Glutamatergic neuron (in vitro differentiated cells): ENCODE measurements around the gene NOTCH3. TPM values are rescaled to one million over a fixed set of nuclear protein-coding genes. Genes with fewer than 3 reads are reported as not detected.

Source experiments
- DNase-seq: peaks from one replicate; pipeline ENCODE4 v3.0.0; 2022
- H3K27ac Mint-ChIP-seq: one replicate; pipeline ENCODE4 v1.8.0; 2020; ENCODE audit warnings: mild to moderate bottlenecking, mixed read lengths, inconsistent platforms; ENCODE audit not compliant: unreplicated experiment
- H3K27me3 Mint-ChIP-seq: one replicate; pipeline ENCODE4 v1.8.0; 2020; ENCODE audit warnings: mild to moderate bottlenecking, moderate library complexity, mixed read lengths, inconsistent platforms; ENCODE audit not compliant: unreplicated experiment
- H3K36me3 Mint-ChIP-seq: one replicate; pipeline ENCODE4 v1.8.0; 2020; ENCODE audit warnings: mild to moderate bottlenecking, mixed read lengths, inconsistent platforms; ENCODE audit not compliant: unreplicated experiment
- H3K4me1 Mint-ChIP-seq: one replicate; pipeline ENCODE4 v1.8.0; 2020; ENCODE audit warnings: mild to moderate bottlenecking, low read depth, mixed read lengths, inconsistent platforms; ENCODE audit not compliant: unreplicated experiment
- H3K4me3 Mint-ChIP-seq: one replicate; pipeline ENCODE4 v1.8.0; 2020; ENCODE audit warnings: mild to moderate bottlenecking, mixed read lengths, inconsistent platforms; ENCODE audit not compliant: unreplicated experiment
- H3K9me3 Mint-ChIP-seq: one replicate; pipeline ENCODE4 v1.8.0; 2020; ENCODE audit warnings: mild to moderate bottlenecking, moderate library complexity, mixed read lengths, inconsistent platforms; ENCODE audit not compliant: unreplicated experiment
- total RNA-seq: library from RNA; stranded (reverse); fragmentation: NEBNext Ultra II Directional; extraction: Animal tissue kit (Norgen Biotek cat#: 25700); gene quantifications from one replicate; pipeline ENCODE4 v1.2.1, GENCODE V29; 2021; ENCODE audit not compliant: unreplicated experiment
- TF ChIP-seq, protein P1 (sequence below): fragments of 200-600 bp; sonication (generic); IDR thresholded peaks from one replicate; pipeline ENCODE4 v1.5.0; 2021; ENCODE audit not compliant: partially characterized antibody, unreplicated experiment

Gene NOTCH3
- total RNA-seq, 1 donor from 2014 or later, result 3.6 TPM

DNA sequence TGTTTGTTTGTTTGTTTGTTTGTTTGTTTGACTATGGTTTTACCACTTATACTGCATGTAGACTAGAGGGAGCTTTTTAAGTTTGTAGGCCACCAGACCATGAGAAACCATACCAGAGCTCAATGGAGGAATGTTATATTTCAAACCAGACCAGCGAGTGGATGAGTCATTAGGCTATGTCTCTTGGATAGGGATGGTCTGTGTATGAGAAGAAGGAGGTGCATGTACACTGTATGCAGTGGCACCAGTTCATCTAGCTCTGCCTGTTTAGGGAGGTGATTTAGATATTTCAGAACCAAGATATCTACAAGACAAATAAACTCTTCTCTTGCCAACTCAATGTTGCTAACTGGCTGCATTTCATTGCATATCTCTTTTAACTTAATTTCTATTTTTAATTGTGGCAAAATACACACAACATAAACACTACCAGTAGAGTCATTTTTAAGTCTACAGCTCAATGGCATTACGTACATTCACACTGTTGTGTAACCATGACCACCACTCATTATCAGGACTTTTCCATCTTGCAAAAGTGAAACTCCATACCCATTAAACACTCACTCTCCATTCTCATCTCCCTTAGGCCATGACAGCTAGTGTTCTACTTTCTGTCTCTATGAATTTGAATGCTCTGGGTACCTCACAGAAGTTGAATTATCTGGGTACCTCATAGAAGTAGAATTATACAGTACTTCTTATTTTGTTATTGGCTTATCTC is 64.4 kb downstream of the NOTCH3 start:
- DNase-seq, result no peak
- Mint-ChIP-seq H3K27ac (no peak overlapping the region), H3K4me1 (no peaks in the 10 kb centered on the region), H3K36me3 (peaks cover 6% of the 10 kb centered on the region), H3K27me3 (no peaks in the 10 kb centered on the region), H3K9me3 (peaks cover 6% of the 10 kb centered on the region), H3K4me3 (no peak overlapping the region)
- TF ChIP-seq, protein P1, sequence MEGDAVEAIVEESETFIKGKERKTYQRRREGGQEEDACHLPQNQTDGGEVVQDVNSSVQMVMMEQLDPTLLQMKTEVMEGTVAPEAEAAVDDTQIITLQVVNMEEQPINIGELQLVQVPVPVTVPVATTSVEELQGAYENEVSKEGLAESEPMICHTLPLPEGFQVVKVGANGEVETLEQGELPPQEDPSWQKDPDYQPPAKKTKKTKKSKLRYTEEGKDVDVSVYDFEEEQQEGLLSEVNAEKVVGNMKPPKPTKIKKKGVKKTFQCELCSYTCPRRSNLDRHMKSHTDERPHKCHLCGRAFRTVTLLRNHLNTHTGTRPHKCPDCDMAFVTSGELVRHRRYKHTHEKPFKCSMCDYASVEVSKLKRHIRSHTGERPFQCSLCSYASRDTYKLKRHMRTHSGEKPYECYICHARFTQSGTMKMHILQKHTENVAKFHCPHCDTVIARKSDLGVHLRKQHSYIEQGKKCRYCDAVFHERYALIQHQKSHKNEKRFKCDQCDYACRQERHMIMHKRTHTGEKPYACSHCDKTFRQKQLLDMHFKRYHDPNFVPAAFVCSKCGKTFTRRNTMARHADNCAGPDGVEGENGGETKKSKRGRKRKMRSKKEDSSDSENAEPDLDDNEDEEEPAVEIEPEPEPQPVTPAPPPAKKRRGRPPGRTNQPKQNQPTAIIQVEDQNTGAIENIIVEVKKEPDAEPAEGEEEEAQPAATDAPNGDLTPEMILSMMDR, result no peak

DNA sequence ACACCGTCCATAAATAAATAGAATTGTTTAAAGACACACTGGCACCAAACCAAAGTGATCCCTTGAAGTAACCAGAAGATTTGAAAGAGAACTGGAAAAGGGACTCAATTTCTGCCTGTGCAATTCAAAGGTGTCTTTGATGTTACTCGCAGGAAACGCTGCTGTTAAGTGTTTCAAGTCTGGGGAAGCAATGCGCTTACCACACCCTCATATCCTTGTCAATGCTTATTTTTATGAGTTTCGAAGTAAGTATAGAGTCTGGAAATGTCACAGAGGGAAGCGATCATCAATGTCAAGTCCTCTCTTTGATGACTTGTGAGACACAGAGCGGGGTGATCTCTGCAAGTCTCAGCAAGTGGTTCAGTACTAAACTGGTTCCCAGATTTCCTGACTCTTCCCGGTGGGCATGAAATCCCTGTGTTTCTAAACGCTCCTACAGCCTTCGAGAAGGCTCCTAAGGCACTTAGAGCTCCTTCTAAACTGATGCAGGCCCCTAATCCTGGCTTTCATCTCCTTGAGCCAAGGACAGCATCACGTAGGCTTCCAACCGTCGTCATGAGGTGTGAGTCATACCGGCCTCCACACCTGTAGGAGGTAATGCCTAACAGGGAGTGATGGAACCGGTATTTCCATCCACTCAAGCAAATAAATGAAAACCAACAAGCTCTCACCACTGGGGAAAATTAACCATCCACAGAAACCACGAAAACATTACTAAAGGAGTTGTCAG is 70.8 kb downstream of the NOTCH3 start:
- no peak for DNase-seq
- H3K4me1 Mint-ChIP-seq, result no peaks in the 10 kb centered on the region
- H3K9me3 Mint-ChIP-seq, result peaks cover 5% of the 10 kb centered on the region
- H3K27ac Mint-ChIP-seq, result no peak overlapping the region
- H3K27me3 Mint-ChIP-seq, result peaks cover 9% of the 10 kb centered on the region
- no peaks in the 10 kb centered on the region for H3K36me3 Mint-ChIP-seq
- TF ChIP-seq, protein P1, result no peak
- H3K4me3 Mint-ChIP-seq, result no peak overlapping the region

DNA sequence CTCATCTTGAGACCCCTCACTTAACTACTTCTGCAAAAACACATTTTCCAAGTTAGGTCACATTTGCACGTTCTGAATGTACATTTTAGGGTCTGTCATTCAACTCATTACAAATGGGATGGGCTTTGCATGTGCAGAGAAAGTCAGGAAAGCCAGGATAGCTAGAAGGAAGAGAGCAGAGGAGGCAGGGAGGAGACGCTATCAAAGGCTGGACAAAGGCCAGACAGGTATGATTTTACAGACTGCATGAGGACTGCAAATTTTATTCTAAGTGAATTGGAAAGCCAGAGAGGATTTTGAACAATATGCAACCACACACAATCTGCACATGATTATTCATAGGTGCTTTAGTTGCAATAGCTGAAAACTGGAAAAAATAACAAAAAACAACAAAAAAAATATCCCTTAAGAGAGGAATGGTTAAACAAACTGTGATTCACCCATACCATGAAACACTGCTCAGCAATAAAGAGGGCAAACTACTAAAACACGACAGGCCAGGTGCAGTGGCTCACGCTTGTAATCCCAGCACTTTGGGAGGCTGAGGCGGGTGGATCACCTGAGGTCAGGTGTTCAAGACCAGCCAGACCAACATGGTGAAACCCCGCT is 72.5 kb downstream of the NOTCH3 start:
- H3K27me3 Mint-ChIP-seq, result peaks cover 9% of the 10 kb centered on the region
- H3K27ac Mint-ChIP-seq, result no peak overlapping the region
- H3K36me3 Mint-ChIP-seq, result no peaks in the 10 kb centered on the region
- DNase-seq, result no peak
- peaks cover 5% of the 10 kb centered on the region for H3K9me3 Mint-ChIP-seq
- H3K4me3 Mint-ChIP-seq, result no peak overlapping the region
- H3K4me1 Mint-ChIP-seq, result peaks cover 4% of the 10 kb centered on the region
- TF ChIP-seq, protein P1, result no peak

DNA sequence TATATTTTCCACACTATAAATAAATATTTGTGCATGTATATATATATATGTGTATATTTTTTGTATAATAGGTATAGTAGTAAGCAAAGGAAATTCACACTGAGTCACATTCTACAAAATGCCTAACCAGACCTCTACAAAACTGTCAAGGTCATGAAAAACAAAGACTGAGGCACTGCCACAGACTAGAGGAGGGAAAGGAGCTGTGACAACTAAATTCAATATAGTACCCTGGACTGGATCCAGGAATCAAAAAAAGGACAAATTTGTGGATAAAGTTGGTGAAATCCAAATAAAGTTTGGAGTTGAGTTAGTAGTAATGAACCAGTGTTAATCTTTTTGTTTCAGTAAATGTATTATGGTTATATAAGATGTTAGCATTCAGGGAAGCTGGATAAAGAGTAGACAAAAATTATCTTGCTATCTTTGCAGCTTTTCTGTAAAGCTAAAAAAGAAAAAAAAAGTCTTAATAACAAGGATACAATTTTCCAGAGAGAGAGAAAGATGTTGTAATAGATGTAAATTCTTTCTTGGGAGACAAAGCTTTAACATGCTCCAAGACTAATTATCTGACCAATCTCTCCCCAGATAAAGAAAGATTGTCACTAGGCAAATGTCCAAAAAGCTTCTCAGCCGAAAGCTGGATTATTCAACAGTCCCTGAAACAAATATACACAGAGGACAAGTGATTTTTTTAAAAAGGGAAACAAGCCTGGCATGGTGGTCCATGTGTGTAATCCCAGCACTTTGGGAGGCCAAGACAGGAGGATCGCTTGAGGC is 74.5 kb downstream of the NOTCH3 start:
- H3K27ac Mint-ChIP-seq, result no peak overlapping the region
- no peak overlapping the region for H3K4me3 Mint-ChIP-seq
- TF ChIP-seq, protein P1, result no peak
- DNase-seq, result no peak
- peaks cover 5% of the 10 kb centered on the region for H3K9me3 Mint-ChIP-seq
- H3K4me1 Mint-ChIP-seq, result peaks cover 4% of the 10 kb centered on the region
- peaks cover 9% of the 10 kb centered on the region for H3K27me3 Mint-ChIP-seq
- H3K36me3 Mint-ChIP-seq, result no peaks in the 10 kb centered on the region
